Measurements from ENCODE around the gene CDK5. TPM values are rescaled to one million over a fixed set of nuclear protein-coding genes. Genes with fewer than 3 reads are reported as not detected.

CDK5 gene
- total and polyA plus RNA-seq, 9 of the 15 experiments (the other 6 are each of a cell fraction or from before 2014, with no cell fraction given) = 3.2 to 38.0 (median 27.5) TPM

DNA sequence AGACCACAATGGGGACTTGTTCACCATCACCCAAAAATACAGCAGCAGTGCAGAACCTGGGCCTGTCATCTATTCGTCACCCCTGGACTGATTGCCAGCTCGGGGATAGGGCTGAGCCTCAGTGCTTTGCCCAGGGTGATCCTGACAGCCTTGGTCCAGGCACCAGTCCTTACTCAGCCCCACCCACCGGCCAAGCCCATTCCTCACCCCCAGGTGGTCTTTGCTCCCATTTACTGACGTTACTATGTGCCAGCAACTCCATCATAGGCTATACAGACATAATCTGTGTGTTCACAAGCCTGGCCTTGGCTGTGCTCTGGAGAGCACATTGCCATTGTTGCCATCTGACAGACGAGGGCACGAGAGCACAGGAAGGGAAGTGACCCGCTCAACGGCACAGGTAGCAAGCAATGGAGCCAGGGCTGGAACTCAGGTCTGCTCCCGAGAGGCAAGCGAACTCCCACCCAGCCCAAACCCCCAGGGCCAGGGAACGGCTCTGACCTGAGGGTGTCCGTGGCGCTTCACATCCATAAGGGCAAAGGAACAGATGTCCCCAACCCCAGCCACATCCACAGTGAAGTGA, 40.2 kb downstream of the CDK5 start (continued):
- TF ChIP-seq, protein P1, sequence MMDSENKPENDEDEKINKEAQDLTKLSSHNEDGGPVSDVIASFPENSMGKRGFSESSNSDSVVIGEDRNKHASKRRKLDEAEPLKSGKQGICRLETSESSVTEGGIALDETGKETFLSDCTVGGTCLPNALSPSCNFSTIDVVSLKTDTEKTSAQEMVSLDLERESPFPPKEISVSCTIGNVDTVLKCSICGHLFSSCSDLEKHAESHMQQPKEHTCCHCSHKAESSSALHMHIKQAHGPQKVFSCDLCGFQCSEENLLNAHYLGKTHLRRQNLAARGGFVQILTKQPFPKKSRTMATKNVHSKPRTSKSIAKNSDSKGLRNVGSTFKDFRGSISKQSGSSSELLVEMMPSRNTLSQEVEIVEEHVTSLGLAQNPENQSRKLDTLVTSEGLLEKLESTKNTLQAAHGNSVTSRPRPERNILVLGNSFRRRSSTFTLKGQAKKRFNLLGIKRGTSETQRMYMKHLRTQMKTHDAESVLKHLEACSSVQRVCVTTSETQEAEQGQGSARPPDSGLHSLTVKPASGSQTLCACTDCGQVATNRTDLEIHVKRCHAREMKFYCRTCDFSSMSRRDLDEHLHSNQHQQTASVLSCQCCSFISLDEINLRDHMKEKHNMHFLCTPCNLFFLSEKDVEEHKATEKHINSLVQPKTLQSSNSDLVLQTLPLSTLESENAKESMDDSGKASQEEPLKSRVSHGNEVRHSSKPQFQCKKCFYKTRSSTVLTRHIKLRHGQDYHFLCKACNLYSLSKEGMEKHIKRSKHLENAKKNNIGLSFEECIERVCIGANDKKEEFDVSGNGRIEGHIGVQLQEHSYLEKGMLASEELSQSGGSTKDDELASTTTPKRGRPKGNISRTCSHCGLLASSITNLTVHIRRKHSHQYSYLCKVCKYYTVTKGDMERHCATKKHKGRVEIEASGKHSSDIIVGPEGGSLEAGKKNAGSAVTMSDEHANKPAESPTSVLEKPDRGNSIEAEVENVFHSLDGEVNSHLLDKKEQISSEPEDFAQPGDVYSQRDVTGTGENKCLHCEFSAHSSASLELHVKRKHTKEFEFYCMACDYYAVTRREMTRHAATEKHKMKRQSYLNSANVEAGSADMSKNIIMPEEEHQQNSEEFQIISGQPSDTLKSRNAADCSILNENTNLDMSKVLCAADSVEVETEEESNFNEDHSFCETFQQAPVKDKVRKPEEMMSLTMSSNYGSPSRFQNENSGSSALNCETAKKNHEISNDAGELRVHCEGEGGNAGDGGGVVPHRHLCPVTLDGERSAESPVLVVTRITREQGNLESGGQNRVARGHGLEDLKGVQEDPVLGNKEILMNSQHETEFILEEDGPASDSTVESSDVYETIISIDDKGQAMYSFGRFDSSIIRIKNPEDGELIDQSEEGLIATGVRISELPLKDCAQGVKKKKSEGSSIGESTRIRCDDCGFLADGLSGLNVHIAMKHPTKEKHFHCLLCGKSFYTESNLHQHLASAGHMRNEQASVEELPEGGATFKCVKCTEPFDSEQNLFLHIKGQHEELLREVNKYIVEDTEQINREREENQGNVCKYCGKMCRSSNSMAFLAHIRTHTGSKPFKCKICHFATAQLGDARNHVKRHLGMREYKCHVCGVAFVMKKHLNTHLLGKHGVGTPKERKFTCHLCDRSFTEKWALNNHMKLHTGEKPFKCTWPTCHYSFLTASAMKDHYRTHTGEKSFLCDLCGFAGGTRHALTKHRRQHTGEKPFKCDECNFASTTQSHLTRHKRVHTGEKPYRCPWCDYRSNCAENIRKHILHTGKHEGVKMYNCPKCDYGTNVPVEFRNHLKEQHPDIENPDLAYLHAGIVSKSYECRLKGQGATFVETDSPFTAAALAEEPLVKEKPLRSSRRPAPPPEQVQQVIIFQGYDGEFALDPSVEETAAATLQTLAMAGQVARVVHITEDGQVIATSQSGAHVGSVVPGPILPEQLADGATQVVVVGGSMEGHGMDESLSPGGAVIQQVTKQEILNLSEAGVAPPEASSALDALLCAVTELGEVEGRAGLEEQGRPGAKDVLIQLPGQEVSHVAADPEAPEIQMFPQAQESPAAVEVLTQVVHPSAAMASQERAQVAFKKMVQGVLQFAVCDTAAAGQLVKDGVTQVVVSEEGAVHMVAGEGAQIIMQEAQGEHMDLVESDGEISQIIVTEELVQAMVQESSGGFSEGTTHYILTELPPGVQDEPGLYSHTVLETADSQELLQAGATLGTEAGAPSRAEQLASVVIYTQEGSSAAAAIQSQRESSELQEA (IDR thresholded peaks at IDR 0.05; ENCODE audit: low read depth) = 0 out of 2 replicates have a peak, but pooled peaks have one; percentile 1
- TF ChIP-seq HDGF (IDR thresholded peaks at IDR 0.05) (peak; percentile 57), TEAD2 (tag; IDR thresholded peaks at IDR 0.05) (no peak), ZNF551 (CRISPR knock-in tag; IDR thresholded peaks at IDR 0.05) (no peak), KLF1 (tag; IDR thresholded peaks at IDR 0.05) (no peak), HDAC1 (IDR thresholded peaks at IDR 0.05) (0 out of 4 replicates have a peak, but pooled peaks of 1 of the 2 experiments have one; percentile 22), GTF2F1 (IDR thresholded peaks at IDR 0.05; ENCODE audit: low read depth, low read length) (0 out of 2 replicates have a peak, but pooled peaks have one; percentile 12), RFX7 (CRISPR knock-in tag; IDR thresholded peaks at IDR 0.05) (no peak), KLF6 (CRISPR knock-in tag; IDR thresholded peaks at IDR 0.05; ENCODE audit: borderline replicate concordance) (0 out of 2 replicates have a peak, but pooled peaks have one; percentile 31), ZNF830 (CRISPR knock-in tag; IDR thresholded peaks at IDR 0.05) (0 out of 2 replicates have a peak, but pooled peaks have one; percentile 68), TCF7L2 (IDR thresholded peaks at IDR 0.05; ENCODE audit: low read depth, low read length) (no peak), POLR2AphosphoS5 (IDR thresholded peaks at IDR 0.05; ENCODE audit: control insufficient read depth, insufficient read depth, low read depth, low read length) (0 out of 2 replicates have a peak, but pooled peaks have one; percentile 5), NR2C2 (CRISPR knock-in tag; IDR thresholded peaks at IDR 0.05) (no peak), NR2C2 (tag; IDR thresholded peaks at IDR 0.05) (no peak), MYNN (IDR thresholded peaks at IDR 0.05) (0 out of 2 replicates have a peak, but pooled peaks have one; percentile 0), MYNN (CRISPR knock-in tag; IDR thresholded peaks at IDR 0.05) (no peak)
- TF ChIP-seq, protein P2, sequence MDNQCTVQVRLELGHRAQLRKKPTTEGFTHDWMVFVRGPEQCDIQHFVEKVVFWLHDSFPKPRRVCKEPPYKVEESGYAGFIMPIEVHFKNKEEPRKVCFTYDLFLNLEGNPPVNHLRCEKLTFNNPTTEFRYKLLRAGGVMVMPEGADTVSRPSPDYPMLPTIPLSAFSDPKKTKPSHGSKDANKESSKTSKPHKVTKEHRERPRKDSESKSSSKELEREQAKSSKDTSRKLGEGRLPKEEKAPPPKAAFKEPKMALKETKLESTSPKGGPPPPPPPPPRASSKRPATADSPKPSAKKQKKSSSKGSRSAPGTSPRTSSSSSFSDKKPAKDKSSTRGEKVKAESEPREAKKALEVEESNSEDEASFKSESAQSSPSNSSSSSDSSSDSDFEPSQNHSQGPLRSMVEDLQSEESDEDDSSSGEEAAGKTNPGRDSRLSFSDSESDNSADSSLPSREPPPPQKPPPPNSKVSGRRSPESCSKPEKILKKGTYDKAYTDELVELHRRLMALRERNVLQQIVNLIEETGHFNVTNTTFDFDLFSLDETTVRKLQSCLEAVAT (IDR thresholded peaks at IDR 0.05) = no peak
- TF ChIP-seq, protein P3, sequence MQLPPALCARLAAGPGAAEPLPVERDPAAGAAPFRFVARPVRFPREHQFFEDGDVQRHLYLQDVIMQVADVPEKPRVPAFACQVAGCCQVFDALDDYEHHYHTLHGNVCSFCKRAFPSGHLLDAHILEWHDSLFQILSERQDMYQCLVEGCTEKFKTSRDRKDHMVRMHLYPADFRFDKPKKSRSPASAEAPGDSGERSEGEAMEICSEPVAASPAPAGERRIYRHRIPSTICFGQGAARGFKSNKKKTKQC (CRISPR knock-in tag; IDR thresholded peaks at IDR 0.05) = no peak

Data from K562 (cell line).